Fibroblast of lung (primary cell): ENCODE measurements around the gene CSNK2B. TPM values are rescaled to one million over a fixed set of nuclear protein-coding genes. Genes with fewer than 3 reads are reported as not detected.

Experiments used
- DNase-seq, 2 donors: peaks; one replicate each; pipeline versions ENCODE4 v3.0.0 to v3.0.0-alpha.2; 2010; ENCODE audit warnings: low read depth in 2 of 2
- H2AFZ ChIP-seq: 2 replicates; pipeline ENCODE4 v1.5.1; 2012; ENCODE audit warnings: low read length, control low read depth, inconsistent platforms
- H3K27ac ChIP-seq: 2 replicates; pipeline ENCODE4 v1.5.1; 2011; ENCODE audit warnings: low read length, control low read depth; ENCODE audit not compliant: insufficient read depth
- H3K27me3 ChIP-seq: 2 replicates; pipeline ENCODE4 v1.5.1; 2011; ENCODE audit warnings: mild to moderate bottlenecking, low read length; ENCODE audit not compliant: control insufficient read depth, insufficient read depth
- H3K36me3 ChIP-seq: 2 replicates; pipeline ENCODE4 v1.5.1; 2011; ENCODE audit warnings: low read length; ENCODE audit not compliant: control insufficient read depth, insufficient read depth
- H3K4me1 ChIP-seq: 2 replicates; pipeline ENCODE4 v1.5.1; 2011; ENCODE audit warnings: low read length; ENCODE audit not compliant: control insufficient read depth, insufficient read depth; ENCODE audit errors: extremely low read depth
- H3K4me2 ChIP-seq: 2 replicates; pipeline ENCODE4 v1.5.1; 2011; ENCODE audit warnings: low read length, control low read depth; ENCODE audit not compliant: insufficient read depth; ENCODE audit errors: extremely low read depth
- H3K4me3 ChIP-seq, 4 experiments: fragments of 200-600 bp in 1 of 4; sonication (generic) in 1 of 4; replicated peaks in 1 of 4; 2 replicates each; pipeline ENCODE4 v1.5.1; 2011 to 2016; ENCODE audit warnings: low read length in 4 of 4, low read depth in 3 of 4, mild to moderate bottlenecking in 3 of 4, control low read depth in 2 of 4, inconsistent platforms in 1 of 4, mixed read lengths in 1 of 4; ENCODE audit not compliant: insufficient read depth in 1 of 4; ENCODE audit errors: control extremely low read depth in 1 of 4
- H3K79me2 ChIP-seq: 2 replicates; pipeline ENCODE4 v1.5.1; 2012; ENCODE audit warnings: mild to moderate bottlenecking, low read length, inconsistent platforms; ENCODE audit not compliant: control insufficient read depth, insufficient read depth
- H3K9ac ChIP-seq: 2 replicates; pipeline ENCODE4 v1.5.1; 2011; ENCODE audit warnings: mild to moderate bottlenecking, low read length, control low read depth; ENCODE audit not compliant: insufficient read depth
- H3K9me3 ChIP-seq: 2 replicates; pipeline ENCODE4 v1.5.1; 2012; ENCODE audit warnings: low read depth, low read length; ENCODE audit not compliant: control insufficient read depth, insufficient read depth
- H4K20me1 ChIP-seq: 2 replicates; pipeline ENCODE4 v1.5.1; 2011; ENCODE audit warnings: low read length; ENCODE audit not compliant: control insufficient read depth, insufficient read depth; ENCODE audit errors: extremely low read depth
- EZH2 ChIP-seq: IDR thresholded peaks from 2 replicates; pipeline ENCODE4 v1.5.1; 2012; ENCODE audit warnings: low read length, control low read depth, mild to moderate bottlenecking; ENCODE audit errors: missing control alignments
- polyA plus RNA-seq, 2 donors: library from polyadenylated mRNA; depleted of rRNA in 1 of 2; stranded (reverse) in 1 of 2; unstranded in 1 of 2; fragments of >200 nt; gene quantifications; 2 replicates each; pipeline ENCODE4 v1.2.1, GENCODE V29; 2011 to 2012; ENCODE audit warnings: missing spikeins in 1 of 2
- total RNA-seq: library from RNA; depleted of rRNA; stranded (reverse); fragments of >200 nt; gene quantifications from 2 replicates; pipeline ENCODE4 v1.2.1, GENCODE V29; 2014
- TF ChIP-seq, protein P1 (sequence below), 2 donors: IDR thresholded peaks in 1 of 2; conservative IDR thresholded peaks in 1 of 2; 1 replicate in 1 of 2; 2 replicates in 1 of 2; pipeline ENCODE4 v1.5.1; 2011 to 2012; ENCODE audit warnings: low read length in 2 of 2, control low read depth in 1 of 2, inconsistent platforms in 1 of 2, low read depth in 1 of 2, mild to moderate bottlenecking in 1 of 2

The CSNK2B gene
- total and polyA plus RNA-seq, 2 donors (not counting 1 experiment from before 2014, with no cell fraction given) = 67.2 to 84.9 TPM

DNA sequence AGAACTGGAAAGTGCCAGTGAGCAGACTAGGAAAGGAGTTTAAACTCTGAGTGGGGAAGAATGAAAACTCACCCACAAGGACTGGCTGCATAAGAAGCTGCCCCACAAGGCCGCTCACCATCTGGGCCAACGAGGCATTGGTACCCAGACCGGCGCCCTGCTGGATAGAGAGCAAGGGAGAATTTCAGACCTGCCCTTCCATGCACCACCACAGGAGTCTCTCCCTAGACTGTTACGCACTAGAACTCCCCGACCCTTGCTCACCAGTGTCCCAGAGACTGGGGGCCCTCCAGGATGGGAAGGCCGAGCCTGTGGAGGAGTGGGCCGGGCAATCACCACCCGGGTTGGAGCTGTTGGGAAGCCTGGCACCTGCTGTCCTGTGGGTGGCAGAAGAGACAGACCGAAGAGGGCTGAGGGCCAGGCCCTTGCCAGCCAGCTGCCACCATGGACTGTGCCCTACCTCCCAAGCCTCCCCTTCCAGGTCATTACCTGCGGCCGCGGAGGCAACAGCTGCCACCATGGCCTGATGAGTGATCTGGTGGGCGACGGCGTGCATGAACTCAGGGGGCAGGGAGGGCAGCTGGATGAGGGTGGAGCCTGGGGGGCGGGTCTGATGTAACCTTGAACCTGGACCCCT, 21.9 kb upstream of the CSNK2B start:
- Histone ChIP-seq H3K9ac (no peak overlapping the region), H3K36me3 (peaks cover 35% of the 10 kb centered on the region), H3K9me3 (no peaks in the 10 kb centered on the region), H2AFZ (no peak overlapping the region), H3K27me3 (no peaks in the 10 kb centered on the region), H3K4me3 (no peak overlapping the region), H3K27ac (no peak overlapping the region), H3K4me2 (no peak overlapping the region), H3K79me2 (no peaks in the 10 kb centered on the region), H3K4me1 (no peaks in the 10 kb centered on the region), H4K20me1 (no peaks in the 10 kb centered on the region)
- no peak for DNase-seq
- TF ChIP-seq, protein P1, sequence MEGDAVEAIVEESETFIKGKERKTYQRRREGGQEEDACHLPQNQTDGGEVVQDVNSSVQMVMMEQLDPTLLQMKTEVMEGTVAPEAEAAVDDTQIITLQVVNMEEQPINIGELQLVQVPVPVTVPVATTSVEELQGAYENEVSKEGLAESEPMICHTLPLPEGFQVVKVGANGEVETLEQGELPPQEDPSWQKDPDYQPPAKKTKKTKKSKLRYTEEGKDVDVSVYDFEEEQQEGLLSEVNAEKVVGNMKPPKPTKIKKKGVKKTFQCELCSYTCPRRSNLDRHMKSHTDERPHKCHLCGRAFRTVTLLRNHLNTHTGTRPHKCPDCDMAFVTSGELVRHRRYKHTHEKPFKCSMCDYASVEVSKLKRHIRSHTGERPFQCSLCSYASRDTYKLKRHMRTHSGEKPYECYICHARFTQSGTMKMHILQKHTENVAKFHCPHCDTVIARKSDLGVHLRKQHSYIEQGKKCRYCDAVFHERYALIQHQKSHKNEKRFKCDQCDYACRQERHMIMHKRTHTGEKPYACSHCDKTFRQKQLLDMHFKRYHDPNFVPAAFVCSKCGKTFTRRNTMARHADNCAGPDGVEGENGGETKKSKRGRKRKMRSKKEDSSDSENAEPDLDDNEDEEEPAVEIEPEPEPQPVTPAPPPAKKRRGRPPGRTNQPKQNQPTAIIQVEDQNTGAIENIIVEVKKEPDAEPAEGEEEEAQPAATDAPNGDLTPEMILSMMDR (conservative IDR thresholded peaks at IDR 0.05 in 1 of 2, IDR thresholded peaks at IDR 0.05 in 1 of 2; ENCODE audit: low read depth in 1 of 2, low read length in 2 of 2) = no peak
- no peak for TF ChIP-seq EZH2

DNA sequence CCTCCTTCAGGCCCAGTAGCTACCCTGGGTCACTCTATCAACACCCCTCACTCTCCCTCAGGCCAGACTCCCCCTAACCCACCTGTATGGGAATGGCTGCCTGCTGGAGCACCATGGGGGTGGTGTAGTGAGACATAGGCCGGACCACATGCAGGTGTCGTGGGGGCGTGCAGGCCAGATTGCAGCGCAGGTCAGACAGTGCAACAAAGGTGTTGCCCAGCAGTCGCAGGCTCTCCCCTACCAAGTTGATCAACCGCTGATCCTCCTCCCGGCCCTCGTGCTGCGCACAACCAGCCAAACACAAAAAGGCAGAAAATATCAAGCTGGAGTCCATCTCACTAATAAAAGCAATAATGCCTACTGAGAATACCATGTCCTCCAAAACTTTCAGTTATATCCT, 20.6 kb upstream of the CSNK2B start:
- peaks cover 11% of the 10 kb centered on the region for H3K79me2 ChIP-seq
- no peak overlapping the region for H3K27ac ChIP-seq
- peaks cover 35% of the 10 kb centered on the region for H3K36me3 ChIP-seq
- H3K4me1 ChIP-seq = no peaks in the 10 kb centered on the region
- H3K9ac ChIP-seq = no peak overlapping the region
- DNase-seq = no peak
- no peaks in the 10 kb centered on the region for H3K27me3 ChIP-seq
- H3K4me3 ChIP-seq = no peak overlapping the region
- H3K9me3 ChIP-seq = no peaks in the 10 kb centered on the region
- no peak overlapping the region for H3K4me2 ChIP-seq
- H2AFZ ChIP-seq = no peak overlapping the region
- TF ChIP-seq, protein P1 (conservative IDR thresholded peaks at IDR 0.05 in 1 of 2, IDR thresholded peaks at IDR 0.05 in 1 of 2; ENCODE audit: low read depth in 1 of 2, low read length in 2 of 2) = no peak
- TF ChIP-seq EZH2 = no peak
- H4K20me1 ChIP-seq = no peaks in the 10 kb centered on the region

DNA sequence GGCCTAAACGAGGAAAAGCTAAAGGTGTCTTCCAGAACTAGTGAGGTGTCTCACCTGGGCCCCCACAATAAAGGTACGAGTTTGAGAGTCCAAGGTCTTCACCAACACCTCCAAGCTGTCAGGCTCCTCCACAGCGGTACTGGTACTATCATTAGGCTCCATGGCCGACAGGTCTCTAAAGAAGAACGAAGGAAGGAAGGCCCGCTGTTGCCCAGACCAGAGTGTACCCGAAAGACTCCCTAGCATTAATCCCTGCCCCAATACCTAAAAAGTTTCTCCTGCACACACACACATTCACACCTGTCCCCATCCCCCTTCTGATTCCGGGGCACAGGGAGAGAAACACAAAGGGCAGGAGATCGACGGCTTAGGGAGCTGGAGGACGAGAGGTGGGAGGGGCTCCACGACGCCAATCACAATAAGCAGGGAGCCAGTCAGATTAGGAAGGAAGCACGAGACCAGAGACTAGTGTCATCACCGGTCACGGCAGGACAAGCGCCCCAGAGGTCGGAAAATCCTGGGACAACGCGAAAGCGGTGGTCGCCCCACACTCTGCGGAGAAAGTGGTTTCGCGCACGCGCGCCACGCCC, 14.2 kb upstream of the CSNK2B start:
- Histone ChIP-seq H3K9me3 (no peaks in the 10 kb centered on the region), H3K4me1 (no peaks in the 10 kb centered on the region), H3K4me2 (peak overlapping the region; percentile 49), H2AFZ (peak overlapping the region; percentile 30), H3K27ac (peak overlapping the region; percentile 98), H3K9ac (peak overlapping the region; percentile 96), H3K27me3 (no peaks in the 10 kb centered on the region), H3K79me2 (peaks cover 30% of the 10 kb centered on the region), H4K20me1 (no peaks in the 10 kb centered on the region), H3K36me3 (peaks cover 8% of the 10 kb centered on the region), H3K4me3 (peak overlapping the region; percentile 55 to 96 (median 66))
- DNase-seq = peak; percentile 72 to 77
- TF ChIP-seq, protein P1 (conservative IDR thresholded peaks at IDR 0.05 in 1 of 2, IDR thresholded peaks at IDR 0.05 in 1 of 2; ENCODE audit: low read depth in 1 of 2, low read length in 2 of 2) = no peak
- no peak for TF ChIP-seq EZH2
